ENCODE measurements around the gene CDK5RAP2. TPM values are rescaled to one million over a fixed set of nuclear protein-coding genes. Genes with fewer than 3 reads are reported as not detected.

Gene CDK5RAP2
- total RNA-seq, 1 experiment from 2014 or later = 56.4 TPM

- no peaks in the 10 kb centered on the region for H3K23me2 ChIP-seq (ENCODE audit: insufficient read length, low read depth, low read length, poor library complexity, severe bottlenecking)
- H3K4me1 ChIP-seq (ENCODE audit: insufficient read depth, low read length) = no peaks in the 10 kb centered on the region
- H3K4me2 ChIP-seq (ENCODE audit: insufficient read depth, insufficient read length, low read length) = no peak overlapping the region
- H3K56ac ChIP-seq (ENCODE audit: insufficient read length, low read depth, low read length) = no peak overlapping the region
- H2BK12ac ChIP-seq (ENCODE audit: insufficient read length, low read depth, low read length) = no peak overlapping the region
- H3K9ac ChIP-seq (ENCODE audit: extremely low read depth, insufficient read length, low read length) = no peak overlapping the region
- no peaks in the 10 kb centered on the region; the same call in 1 of the 2 replicates for H3K79me2 ChIP-seq (ENCODE audit: insufficient read depth, low read length)
- no CpG with 5 or more reads among the region's 3 CpGs for WGBS (ENCODE audit: extremely low coverage, insufficient read length, low lambda C conversion rate)
- H2BK20ac ChIP-seq (ENCODE audit: low read depth, low read length, poor library complexity, severe bottlenecking) = no peak overlapping the region
- H3K27ac ChIP-seq (ENCODE audit: insufficient read length, low read depth, low read length) = no peak overlapping the region
- H3K4me1 Mint-ChIP-seq = no peaks in the 10 kb centered on the region
- H3K14ac ChIP-seq (ENCODE audit: insufficient read depth, low read length) = no peak overlapping the region
- H3K27me3 ChIP-seq (ENCODE audit: insufficient read depth, low read length) = no peaks in the 10 kb centered on the region
- H3K27ac Mint-ChIP-seq = peak overlapping the region in 2 of 3 experiments; percentile 5 to 54; a peak in 4 of 7 replicates
- H4K8ac ChIP-seq (replicated peaks; ENCODE audit: insufficient read length, low read depth, low read length) = no peak overlapping the region
- H3K23ac ChIP-seq (ENCODE audit: insufficient read length, low read depth, low read length) = no peak overlapping the region
- TF ChIP-seq CTCF (conservative IDR thresholded peaks at IDR 0.05) = no peak
- H2AFZ ChIP-seq (ENCODE audit: low read length) = no peak overlapping the region
- no peak overlapping the region for H2BK15ac ChIP-seq (ENCODE audit: low read depth, low read length)
- no peaks in the 10 kb centered on the region for H3K9me3 Mint-ChIP-seq
- no peak overlapping the region for H3K18ac ChIP-seq (ENCODE audit: insufficient read length, low read depth, low read length)
- H3K9me3 ChIP-seq (ENCODE audit: control insufficient read depth, low read depth, low read length) = no peaks in the 10 kb centered on the region
- H4K91ac ChIP-seq (ENCODE audit: insufficient read length, low read depth, low read length) = no peak overlapping the region
- no peak overlapping the region for H3K4me3 Mint-ChIP-seq
- peaks cover 7 to 25% (median 23%) of the 10 kb centered on the region in 3 experiments; a peak in 6 of 7 replicates for H3K36me3 Mint-ChIP-seq (ENCODE audit: insufficient read depth in 1 of 3, low read depth in 3 of 3)
- H2BK120ac ChIP-seq (ENCODE audit: low read depth, low read length, poor library complexity, severe bottlenecking) = no peak overlapping the region
- no peak overlapping the region for H2BK5ac ChIP-seq (ENCODE audit: insufficient read length, low read length)
- H4K5ac ChIP-seq (ENCODE audit: insufficient read length, low read depth, low read length) = no peak overlapping the region
- no peak for DNase-seq
- no peak overlapping the region for H2AK5ac ChIP-seq (ENCODE audit: insufficient read length, low read length)
- peaks cover 6% of the 10 kb centered on the region for H3K79me1 ChIP-seq (ENCODE audit: insufficient read depth, low read depth, low read length, poor library complexity, severe bottlenecking)
- no peak overlapping the region for H3K4ac ChIP-seq (ENCODE audit: low read depth, low read length)
- H4K20me1 ChIP-seq (ENCODE audit: control insufficient read depth, insufficient read depth, insufficient read length) = no peaks in the 10 kb centered on the region
- no peak overlapping the region for H3T11ph ChIP-seq (ENCODE audit: low read length)
- H3K27me3 Mint-ChIP-seq (ENCODE audit: low read depth) = no peaks in the 10 kb centered on the region
Observed at GRCh38 chr9:120558454-120558853, 21.5 kb downstream of the CDK5RAP2 start.

All from H9 (cell line).